GM12892 (cell line): ENCODE results near the gene WWOX.

Source experiments
- POLR2AphosphoS5 ChIP-seq: IDR thresholded peaks from 2 replicates; pipeline ENCODE4 v1.6.1; 2011; ENCODE audit warnings: low read depth, low read length, control low read depth
- TAF1 ChIP-seq: IDR thresholded peaks from 2 replicates; pipeline ENCODE4 v1.6.1; 2011; ENCODE audit warnings: low read depth, mild to moderate bottlenecking, control low read depth, low read length, borderline replicate concordance

GRCh38 chr16:78784771-78785170, 685.3 kb downstream of the WWOX start:
- TF ChIP-seq TAF1: no peak
- no peak for TF ChIP-seq POLR2AphosphoS5
